Stimulated activated CD4-positive, alpha-beta T cell treated with anti-CD3 and anti-CD28 coated beads, TNF-alpha, amount 100 ng/mL, for 48 hours (primary cell): ENCODE measurements around the gene RERG.
"Not testable (repeated sequence)": the region's sequence is repeated elsewhere in the genome, so short reads cannot be mapped to it uniquely, and the experiment has no call there.

ENCODE experiments used
- DNase-seq, 3 donors: peaks; one replicate each; pipeline ENCODE4 v3.0.0-alpha.2; 2020; ENCODE audit warnings: low read depth in 3 of 3

Gene RERG

GRCh38 chr12:15143467-15143866 lies 77.8 kb downstream of the RERG start:
- DNase-seq, result no peak

GRCh38 chr12:15142711-15143110 lies 78.5 kb downstream of the RERG start:
- DNase-seq, result no peak

GRCh38 chr12:15131431-15131830 lies 89.8 kb downstream of the RERG start:
- DNase-seq, result no peak

- DNase-seq, result no peak
Observed at GRCh38 chr12:15130541-15130940, 90.7 kb downstream of the RERG start.

- DNase-seq, result no peak
Observed at GRCh38 chr12:15123401-15123800, 97.8 kb downstream of the RERG start.

GRCh38 chr12:15122344-15122743 lies 98.9 kb downstream of the RERG start:
- DNase-seq, result no peak

- no peak for DNase-seq
Observed at GRCh38 chr12:15118955-15119354, 102.3 kb downstream of the RERG start.

- no peak for DNase-seq
Observed at GRCh38 chr12:15116983-15117382, 104.2 kb downstream of the RERG start.

- no peak for DNase-seq
Observed at GRCh38 chr12:15116086-15116485, 105.1 kb downstream of the RERG start.

- DNase-seq, result no peak
Observed at GRCh38 chr12:15115434-15115833, 105.8 kb downstream of the RERG start.

GRCh38 chr12:15114501-15114900 lies 106.7 kb downstream of the RERG start:
- no peak for DNase-seq

- no peak for DNase-seq
Observed at GRCh38 chr12:15092826-15093225, 128.4 kb downstream of the RERG start.

GRCh38 chr12:15090441-15090840 lies 130.8 kb downstream of the RERG start:
- DNase-seq, result no peak

- DNase-seq, result no peak
Observed at GRCh38 chr12:15088105-15088504, 133.1 kb downstream of the RERG start.

GRCh38 chr12:15077751-15078150 lies 143.5 kb downstream of the RERG start:
- DNase-seq, result not testable (repeated sequence)

- DNase-seq, result no peak
Observed at GRCh38 chr12:15074351-15074750, 146.9 kb downstream of the RERG start.

- no peak for DNase-seq
Observed at GRCh38 chr12:15059123-15059522, 162.1 kb downstream of the RERG start.
